Bronchial epithelial cell (primary cell): ENCODE measurements around the gene CSMD2. TPM values are rescaled to one million over a fixed set of nuclear protein-coding genes. Genes with fewer than 3 reads are reported as not detected.

Experiments used
- DNase-seq: peaks from one replicate; pipeline ENCODE4 v3.0.0-alpha.2; 2010; ENCODE audit warnings: low read depth
- FAIRE-seq: peaks from 2 replicates; lab custom pipeline; 2011; peaks lifted over from hg19 to GRCh38; lab: Jason Lieb, UNC
- H3K27me3 ChIP-seq: 2 replicates; pipeline ENCODE4 v1.5.1; 2011; ENCODE audit warnings: low read length; ENCODE audit not compliant: control insufficient read depth, insufficient read depth
- H3K36me3 ChIP-seq: 2 replicates; pipeline ENCODE4 v1.5.1; 2011; ENCODE audit warnings: low read length; ENCODE audit not compliant: control insufficient read depth, insufficient read depth
- H3K4me3 ChIP-seq: 2 replicates; pipeline ENCODE4 v1.5.1; 2011; ENCODE audit warnings: mild to moderate bottlenecking, low read depth, low read length, control low read depth
- CTCF ChIP-seq: IDR thresholded peaks from 2 replicates; pipeline ENCODE4 v1.5.1; 2011; ENCODE audit warnings: mild to moderate bottlenecking, moderate library complexity, low read length, control low read depth, inconsistent platforms; ENCODE audit not compliant: insufficient read depth, severe bottlenecking
- total RNA-seq: library from RNA; depleted of rRNA; stranded (reverse); fragments of >200 nt; gene quantifications from 2 replicates; pipeline ENCODE4 v1.2.1, GENCODE V29; 2014

The CSMD2 gene
- total RNA-seq, 1 donor from 2014 or later: not detected

- H3K36me3 ChIP-seq: no peaks in the 10 kb centered on the region
- DNase-seq: no peak
- no peak for TF ChIP-seq CTCF
- FAIRE-seq: no peak
- H3K4me3 ChIP-seq: no peak overlapping the region
- H3K27me3 ChIP-seq: no peaks in the 10 kb centered on the region
Observed at GRCh38 chr1:33970148-33970825, 194.7 kb downstream of the CSMD2 start.

GRCh38 chr1:33966346-33967141, 198.5 kb downstream of the CSMD2 start:
- Histone ChIP-seq H3K36me3 (no peaks in the 10 kb centered on the region), H3K4me3 (no peak overlapping the region), H3K27me3 (no peaks in the 10 kb centered on the region)
- no peak for DNase-seq
- no peak for TF ChIP-seq CTCF
- FAIRE-seq: no peak

DNA sequence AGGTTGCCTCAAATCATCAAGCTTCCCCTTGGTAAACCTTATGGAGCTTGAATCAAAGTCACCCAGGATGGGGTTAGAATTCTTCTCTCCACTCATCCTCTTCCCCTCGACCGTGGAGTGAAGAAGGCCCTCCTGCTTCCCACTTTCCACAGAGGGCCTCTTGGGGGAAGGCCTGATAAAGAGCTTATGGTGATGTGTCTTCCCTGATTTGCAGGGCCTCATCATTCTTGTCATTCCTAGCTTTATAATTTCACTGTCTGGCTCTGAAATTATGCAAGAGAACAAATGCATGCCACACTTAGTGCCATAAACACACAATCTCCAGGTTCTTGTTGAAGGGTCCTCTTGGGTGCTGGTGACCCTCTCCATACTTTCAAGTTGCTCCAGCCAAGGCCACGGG, 199.9 kb downstream of the CSMD2 start:
- FAIRE-seq (no peak), DNase-seq (no peak)
- Histone ChIP-seq H3K27me3 (no peaks in the 10 kb centered on the region), H3K4me3 (no peak overlapping the region), H3K36me3 (no peaks in the 10 kb centered on the region)
- no peak for TF ChIP-seq CTCF

DNA sequence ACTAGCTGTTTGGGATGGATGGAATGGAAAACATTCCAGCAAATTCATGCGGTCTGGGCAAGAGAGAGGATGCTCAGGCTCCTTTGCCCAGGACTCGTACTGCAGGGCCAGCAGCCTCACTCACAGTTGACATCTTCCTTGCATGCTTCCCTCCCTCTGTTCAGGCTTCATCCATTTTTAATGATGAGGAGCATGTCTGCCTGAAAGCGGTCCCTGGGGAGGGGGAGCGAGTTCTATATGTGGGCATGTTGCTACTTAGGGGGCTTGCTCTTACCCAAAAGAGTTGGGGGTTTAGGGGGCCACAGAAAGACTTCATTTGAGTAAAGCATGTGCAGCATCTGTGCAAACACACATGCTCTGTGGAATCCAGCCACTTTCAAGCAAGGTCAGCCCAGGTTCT, 203.0 kb downstream of the CSMD2 start:
- Histone ChIP-seq H3K27me3 (no peaks in the 10 kb centered on the region), H3K36me3 (no peaks in the 10 kb centered on the region), H3K4me3 (no peak overlapping the region)
- FAIRE-seq (no peak), DNase-seq (no peak)
- TF ChIP-seq CTCF: no peak

DNA sequence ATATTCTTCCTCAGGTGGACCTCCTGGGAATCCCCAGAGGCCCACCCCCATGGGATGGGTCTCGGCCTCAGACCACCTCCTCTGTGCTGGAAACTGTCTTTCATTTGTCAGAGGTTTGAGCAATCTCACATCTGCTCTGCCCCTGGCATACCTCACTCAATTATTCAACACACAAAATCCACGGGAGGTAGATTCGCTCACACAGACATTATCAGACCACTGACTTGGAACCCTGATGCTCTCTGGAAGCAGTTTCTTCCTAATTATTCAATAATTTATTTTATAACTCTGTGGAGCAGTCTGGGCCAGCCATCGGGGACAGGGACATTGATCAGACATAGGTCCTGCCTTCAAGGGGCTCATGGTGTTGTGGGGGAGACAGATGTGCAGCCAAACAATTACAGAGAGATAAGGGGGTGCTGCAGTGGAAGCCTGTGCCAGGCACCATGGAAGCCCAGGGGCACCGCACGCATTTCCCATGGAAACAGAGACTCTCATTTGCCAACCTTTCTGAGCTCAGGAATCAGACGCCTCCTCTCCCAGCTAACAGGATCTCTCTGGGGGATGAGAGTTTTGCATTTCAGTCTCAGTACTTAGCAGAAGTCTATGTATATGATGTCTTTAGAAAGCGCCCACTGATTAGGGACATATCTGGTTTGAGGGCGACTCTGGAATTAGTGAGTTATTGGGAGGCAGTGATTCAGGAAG, 204.7 kb downstream of the CSMD2 start:
- DNase-seq (no peak), FAIRE-seq (no peak)
- Histone ChIP-seq H3K36me3 (no peaks in the 10 kb centered on the region), H3K27me3 (no peaks in the 10 kb centered on the region), H3K4me3 (no peak overlapping the region)
- no peak for TF ChIP-seq CTCF
